GM19397 (cell line): ENCODE measurements around the gene CIB2.
"Not testable (repeated sequence)": the region's sequence is repeated elsewhere in the genome, so short reads cannot be mapped to it uniquely, and the experiment has no call there.

Source experiments
- ATAC-seq: cut with Tn5 transposase; IDR thresholded peaks from one replicate; pipeline ENCODE4 v1.9.1; 2021; ENCODE audit warnings: mild to moderate bottlenecking, moderate library complexity; ENCODE audit not compliant: unreplicated experiment

Gene CIB2

DNA sequence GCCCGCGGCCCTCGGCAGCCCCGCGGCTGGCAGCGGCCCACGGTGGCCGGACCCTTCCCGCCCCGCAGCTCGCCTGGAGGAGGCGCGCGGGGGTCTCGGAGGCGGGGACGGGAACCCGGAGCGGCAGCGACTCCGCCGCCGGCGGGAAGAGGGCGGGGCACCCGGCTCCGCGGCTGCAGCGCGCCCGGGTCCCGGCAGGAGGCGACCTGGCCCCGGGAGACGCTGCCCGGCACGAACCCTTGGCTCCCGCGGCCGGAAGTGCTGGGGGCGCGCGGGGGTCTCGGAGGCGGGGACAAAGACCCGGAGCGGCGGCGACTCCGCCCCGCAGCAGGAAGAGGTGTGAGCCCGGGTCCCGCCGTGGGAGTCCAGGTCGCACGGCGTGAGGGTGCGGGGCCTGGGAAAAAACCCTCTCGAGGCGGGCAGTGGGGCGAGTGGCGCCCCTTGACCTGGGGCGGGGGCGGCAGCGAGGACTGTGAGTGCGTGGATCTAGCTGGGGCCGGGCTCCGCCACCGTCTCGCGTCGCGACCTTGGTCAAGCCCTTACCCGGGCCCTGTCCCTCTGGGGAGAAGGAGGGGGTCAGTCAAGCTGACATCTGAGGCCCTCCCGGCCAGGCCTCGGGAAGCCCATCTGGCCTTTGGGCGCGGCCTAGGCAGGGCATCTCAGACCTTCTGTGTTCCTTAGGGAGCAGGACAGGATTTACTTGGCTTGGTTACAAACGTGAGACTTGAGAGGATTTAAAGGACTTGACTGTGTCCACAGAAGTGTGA, at the start of gene CIB2:
Gene CIB2 (minus strand): TSS at position 151 of the 767 bp plus-strand sequence. CDS start 230 bp downstream, outside the sequence.
- peak; percentile 80 for ATAC-seq

DNA sequence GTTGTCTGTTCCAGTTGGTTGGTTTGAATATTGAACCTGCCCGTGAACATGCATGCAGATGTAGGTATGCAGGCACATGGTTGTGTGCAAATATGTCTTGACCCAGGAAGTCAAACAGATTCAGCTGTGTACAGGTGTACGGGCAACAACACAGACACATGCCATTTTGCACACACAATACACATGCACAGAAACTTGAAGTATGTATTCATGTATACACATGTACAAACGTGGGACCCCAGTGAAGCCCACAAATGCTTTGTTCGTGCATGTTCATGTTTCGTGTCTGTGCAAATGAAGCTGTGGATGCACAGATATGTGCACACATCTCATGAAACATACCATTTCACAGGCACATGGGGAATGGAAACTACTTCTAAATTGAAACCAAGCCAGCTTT, 48.7 kb upstream of the CIB2 start:
- no peak for ATAC-seq

DNA sequence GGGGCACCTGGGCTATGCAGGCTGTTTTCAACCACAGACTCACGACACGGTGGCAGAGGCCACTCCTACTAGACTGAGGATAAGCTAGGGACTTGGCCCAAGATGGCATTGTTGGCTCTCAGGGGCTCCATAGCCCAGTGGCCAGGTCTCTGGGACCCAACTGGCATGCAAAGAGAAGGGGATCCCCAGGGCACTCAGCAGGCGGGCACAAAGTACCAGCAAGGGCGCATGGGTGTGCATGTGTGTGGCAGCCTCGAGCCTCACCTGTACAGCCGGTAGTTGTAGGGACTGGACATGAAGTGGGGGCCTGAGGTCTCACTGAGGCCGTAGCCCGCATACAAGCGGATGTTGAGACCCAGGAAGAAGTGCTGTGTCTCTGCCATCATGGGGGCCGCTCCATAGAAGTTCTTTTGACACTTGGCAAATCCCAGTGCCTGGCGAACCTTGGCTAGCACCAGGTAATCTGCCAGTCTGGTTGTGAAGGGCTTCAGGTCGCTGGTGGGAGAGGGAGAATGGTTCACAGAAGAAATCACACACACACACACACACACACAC, 48.1 kb upstream of the CIB2 start:
- ATAC-seq = no peak

DNA sequence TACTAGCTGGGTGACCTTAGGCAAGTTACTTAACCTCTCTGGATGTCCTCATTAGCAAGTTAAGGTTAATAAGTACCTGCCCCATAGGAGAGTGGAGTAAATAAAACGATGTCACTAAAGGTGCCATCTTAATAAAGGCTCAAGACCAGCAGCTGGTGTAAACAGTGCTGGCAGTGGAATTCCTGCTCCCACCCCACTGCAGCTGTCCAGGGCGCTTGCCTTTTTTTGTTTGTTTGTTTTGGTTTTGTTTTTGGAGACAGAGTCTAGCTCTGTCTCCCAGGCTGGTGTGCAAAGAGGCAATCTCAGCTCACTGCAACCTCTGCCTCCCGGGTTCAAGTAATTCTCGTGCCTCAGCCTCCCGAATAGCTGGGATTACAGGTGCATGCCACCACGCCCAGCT, 46.8 kb upstream of the CIB2 start:
- ATAC-seq = no peak

DNA sequence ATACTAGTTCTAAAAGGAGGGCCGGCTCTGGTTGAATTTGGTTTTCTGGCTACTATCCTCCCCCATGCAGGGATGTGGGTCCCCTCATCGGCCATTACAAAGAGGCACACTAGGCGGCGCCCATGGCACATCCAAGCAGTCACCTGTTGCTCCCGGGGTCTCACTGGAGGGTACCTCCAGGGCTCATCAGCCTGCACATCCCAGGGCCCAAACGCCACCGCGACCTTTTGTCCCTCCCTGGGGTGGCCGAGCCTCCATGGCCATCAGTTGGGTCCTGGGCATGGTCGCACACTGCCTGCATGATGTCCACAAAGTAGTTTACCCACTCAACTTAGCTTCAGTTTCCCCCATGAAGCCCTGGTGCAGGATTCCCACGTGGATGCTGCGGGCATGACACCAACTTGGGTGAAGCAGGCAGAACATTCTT, 46.2 kb upstream of the CIB2 start:
- ATAC-seq = no peak

DNA sequence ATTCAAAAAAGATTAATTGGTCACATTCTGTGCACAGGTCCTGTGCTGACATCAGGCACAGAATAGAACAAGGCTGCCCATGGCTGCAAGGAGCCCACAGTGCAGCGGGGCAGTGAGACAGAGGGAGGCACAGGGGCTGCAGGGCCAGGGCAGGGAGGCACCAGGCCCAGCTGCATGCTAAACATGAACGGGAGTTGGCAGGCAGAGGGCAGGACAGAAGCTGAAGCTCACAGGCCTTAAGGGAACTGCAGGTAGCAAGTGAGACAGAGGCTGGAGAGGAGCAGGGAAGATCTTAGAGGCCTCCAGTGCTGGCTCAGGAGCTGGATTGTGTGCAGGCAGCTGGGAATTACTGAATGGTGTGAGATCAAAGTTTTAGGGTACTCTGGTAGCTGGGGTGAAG, 44.1 kb upstream of the CIB2 start:
- no peak for ATAC-seq

DNA sequence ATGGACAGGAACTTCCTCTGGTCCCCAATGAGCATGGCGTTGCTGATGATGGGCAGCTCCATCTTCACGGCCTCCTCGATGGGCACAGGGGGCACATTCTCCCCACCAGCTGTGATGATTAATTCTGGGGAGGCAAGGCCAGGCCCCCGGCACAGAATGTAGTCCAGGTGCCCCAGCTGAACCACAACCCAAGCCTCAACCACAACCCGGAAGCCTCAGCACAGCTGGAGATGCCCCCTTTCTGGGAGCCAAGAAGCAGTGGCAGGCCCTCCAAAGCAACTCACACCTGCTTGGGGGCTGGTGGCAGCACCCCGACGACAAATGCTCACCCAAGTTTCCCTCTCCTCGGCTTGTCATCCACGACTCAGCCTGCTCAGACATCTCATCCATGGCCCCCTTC, 43.2 kb upstream of the CIB2 start:
- no peak for ATAC-seq

DNA sequence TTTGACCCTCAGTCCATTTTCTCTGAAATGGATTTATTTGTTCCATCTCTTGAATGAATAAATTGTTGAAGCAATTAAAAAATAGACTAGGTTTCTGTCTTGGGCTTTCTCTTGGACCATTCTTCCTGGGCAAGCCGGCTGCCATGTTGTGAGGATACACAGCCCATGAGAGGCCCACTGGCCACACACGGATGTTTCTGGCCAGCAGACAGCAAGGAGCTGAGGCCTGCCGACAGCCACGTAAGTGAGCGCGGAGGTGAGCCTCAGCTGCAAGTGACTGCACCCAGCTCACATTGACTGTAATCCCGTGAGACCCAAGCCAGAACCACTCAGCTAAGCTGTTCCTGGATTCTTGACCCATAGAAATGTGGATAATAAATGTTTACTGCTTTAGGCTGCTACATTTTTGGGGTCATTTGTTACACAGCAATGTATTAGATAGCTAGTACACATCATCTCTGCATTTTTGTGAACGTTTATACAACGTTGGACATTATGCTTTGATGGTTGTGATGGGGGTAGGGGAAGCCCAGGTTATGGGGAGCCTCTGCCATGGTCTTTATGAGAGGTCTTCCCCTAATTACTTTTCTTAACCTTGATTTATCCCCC, 40.7 kb upstream of the CIB2 start:
- no peak for ATAC-seq

DNA sequence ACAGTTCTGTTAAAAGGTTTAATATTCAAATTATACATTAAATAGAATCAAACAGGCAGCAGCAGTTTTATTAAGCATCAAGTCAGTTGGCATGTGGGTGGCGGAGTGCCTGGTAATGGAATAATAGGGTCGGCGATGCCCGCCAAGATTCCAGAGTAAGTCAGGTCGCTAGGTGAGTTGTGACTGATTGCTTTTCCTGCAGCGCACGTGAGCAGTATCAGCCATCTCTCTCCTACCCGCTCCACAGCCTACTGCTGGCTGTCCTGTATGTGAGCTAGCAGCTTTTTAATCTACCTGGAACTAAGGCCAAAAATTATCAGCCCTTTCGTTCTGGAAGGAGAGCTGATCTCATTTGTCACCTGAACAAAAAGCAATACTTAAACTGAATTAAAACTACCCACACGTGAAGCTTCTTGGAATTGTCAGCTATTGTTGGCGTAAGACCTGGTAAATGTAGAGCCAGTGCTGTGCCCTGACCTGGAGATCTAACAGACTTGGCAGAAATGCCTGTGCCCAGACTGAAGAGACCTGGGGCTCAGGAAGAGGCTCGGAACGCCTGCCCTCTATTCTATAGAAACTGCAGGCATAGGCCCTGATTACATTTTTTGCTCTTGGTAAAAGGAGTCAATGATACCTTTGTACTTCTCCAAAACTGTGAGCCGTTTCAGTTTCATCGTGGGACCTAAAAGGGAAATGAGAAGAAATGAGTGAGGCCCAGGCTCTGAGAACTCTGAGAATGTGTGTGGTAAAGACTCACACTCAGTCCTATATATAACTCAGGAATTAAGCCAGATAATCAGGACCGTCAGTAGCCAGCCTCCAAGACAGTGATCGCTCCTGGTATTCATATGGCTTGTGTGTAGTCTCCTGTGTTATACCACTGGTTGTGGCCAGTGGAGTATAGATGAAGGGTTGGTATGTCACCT, 39.9 kb upstream of the CIB2 start:
- peak; percentile 49 for ATAC-seq

DNA sequence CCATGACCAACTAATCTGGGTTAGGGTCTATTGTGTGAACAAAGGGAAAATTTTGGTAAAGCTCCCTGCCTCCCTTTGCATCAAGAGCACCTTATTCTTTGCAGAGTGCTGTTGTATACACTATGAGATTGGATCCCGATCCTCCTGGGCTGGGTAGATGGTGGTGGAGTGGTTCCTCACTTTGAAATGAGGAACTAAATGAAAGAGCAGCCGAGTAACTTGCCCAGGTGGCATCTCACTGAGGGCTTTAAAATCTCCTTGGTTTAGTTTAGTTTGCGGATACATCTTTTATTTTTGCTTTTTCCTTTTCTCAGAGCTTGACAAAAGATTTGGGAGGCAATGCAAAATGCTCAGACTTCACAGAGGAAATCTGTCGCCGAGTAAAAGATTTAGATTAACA, 37.4 kb upstream of the CIB2 start:
- ATAC-seq = no peak

DNA sequence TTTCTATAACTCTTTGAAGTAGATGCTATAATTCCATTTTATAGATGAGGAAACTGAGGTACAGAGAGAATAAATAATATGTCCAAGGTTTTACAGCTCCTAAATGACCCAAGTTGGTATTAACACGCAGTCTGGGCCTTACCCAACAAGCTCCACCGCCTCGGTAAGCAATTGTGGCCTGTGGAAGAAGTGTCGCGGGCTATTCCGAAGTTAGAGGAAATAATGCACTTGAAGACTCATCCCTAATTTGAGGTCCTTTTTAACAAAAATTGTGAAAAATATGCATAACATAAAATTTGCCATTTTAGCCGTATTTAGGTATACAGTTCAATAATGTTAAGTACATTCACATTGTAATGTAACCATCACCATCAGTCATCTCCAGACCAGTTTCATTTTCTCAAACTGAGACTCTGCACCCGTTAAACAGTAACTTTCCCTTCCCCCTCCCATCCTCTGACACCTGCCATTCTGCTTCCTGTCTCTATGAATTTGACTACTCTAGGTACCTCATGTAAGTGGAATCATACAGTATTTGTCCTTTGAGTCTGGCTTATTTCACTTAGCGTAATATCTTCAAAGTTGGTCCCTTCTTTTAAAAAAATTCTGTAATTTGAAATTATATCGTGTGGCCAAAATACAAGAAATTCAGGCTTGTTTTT, 36.1 kb upstream of the CIB2 start:
- peak; percentile 67 for ATAC-seq

DNA sequence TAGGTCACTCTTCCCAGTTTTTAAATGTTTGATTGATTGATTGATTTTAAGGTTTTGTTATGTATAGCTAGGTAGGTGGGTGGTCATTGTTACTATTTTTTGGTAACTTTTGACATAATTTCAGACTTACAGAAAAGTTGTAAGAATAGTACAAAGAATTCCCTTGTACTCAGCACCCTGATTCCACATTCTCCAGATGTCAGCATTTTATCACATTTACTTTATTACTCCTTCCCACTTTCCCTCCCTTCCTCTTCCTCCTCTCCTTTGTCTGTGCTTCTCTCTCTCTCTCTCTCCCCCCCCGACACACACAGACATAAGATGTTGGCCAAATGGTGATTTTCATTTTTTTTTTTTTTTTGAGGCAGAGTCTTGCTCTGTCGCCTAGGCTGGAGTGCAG, 32.8 kb upstream of the CIB2 start:
- ATAC-seq = no peak

DNA sequence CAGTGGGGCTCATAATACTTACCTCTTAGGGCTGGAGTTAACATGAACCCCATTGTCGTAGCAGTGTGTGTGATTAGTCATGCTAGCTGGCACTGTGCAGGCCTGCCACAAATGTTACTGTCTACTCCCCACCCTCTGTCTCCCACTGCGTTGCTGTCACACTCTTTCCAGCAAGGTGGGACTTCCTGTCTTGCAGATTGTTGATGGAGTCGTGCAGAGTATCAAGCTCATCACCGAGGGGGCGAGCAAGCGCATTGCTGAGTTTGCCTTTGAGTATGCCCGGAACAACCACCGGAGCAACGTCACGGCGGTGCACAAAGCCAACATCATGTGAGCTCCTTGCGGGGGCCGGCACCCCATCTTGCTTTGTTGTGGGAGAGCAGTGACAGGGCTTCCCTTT, 30.8 kb upstream of the CIB2 start:
- no peak for ATAC-seq

DNA sequence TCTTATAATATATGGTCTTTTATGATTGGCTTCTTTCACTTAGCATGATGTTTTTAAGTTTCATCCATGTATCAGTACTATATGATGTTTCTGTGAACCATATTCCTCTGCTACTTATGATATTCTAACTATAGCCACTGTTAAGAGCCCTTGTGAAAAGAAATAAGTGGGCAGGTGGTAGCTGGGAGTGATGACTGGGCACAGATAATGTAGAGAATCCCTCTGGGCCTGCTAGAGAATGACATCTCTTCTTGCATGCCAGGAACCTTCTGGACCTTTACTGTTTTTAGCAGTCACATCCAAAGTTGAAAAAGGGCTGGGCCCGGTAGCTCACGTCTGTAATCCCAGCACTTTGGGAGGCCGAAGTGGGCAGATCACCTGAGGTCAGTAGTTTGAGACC, 28.1 kb upstream of the CIB2 start:
- no peak for ATAC-seq

DNA sequence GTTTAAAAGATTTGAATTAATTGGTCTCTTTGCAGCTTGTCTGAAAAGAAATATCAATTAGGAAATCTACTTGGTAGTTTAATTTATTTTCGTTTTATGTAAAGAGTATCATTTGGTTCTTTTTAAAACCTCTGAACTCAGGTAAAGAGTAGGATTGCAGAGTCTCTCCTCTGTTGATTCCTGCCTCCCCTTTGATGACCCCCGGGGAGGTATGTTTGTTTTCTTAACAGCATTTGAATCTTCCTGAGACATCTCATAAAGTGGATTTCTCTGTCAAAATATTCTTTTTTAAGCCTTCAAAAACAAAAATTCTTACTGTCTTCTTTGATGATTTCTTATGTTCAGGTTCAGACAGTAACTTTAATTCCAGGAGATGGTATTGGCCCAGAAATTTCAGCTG, 26.0 kb upstream of the CIB2 start:
- no peak for ATAC-seq

DNA sequence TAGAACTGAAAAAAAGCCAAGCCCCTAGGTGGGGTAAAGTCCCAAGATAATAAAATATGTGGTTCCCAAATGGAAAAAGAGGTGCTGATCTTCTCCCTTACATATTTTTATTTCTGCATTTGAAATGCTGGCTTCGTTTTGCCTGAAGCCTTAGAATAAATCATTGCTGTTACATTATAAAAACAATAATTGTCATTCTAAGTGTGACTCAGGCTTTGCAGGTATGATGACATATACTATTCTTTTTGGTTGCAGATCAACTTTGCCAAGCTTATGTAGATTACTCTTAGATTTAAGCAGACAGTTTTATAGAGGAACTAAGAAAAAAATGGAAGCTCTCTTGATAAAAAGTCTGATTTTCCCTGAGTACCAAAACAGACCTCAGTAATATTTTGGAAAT, 25.4 kb upstream of the CIB2 start:
- ATAC-seq = no peak

DNA sequence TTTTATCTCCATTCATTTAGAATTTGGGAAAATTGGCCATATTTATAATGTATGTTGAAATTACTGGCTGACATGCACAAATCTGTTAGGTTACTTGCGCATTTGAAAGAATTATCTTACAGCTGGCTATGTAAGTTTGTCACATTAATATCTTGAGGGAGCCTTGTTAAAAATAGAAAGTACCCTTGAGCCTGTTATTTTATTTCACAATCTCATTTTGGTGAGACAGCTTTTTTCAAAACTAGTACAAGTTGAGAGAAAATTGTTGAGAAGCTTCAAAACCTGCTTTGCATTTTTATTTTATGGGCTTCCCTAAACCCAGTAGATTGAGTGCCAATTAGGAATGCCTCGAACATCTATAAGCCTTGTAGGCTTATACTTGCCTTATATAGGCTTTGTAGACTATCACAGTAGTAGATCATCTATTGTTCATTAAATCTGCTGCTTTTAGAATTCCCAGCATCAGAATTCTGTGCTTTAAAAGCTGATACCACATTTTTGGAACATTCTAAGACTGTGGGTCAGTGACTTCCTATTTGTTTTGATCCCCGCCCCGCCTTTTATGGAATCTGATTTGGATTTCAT, 24.2 kb upstream of the CIB2 start:
- ATAC-seq = no peak

DNA sequence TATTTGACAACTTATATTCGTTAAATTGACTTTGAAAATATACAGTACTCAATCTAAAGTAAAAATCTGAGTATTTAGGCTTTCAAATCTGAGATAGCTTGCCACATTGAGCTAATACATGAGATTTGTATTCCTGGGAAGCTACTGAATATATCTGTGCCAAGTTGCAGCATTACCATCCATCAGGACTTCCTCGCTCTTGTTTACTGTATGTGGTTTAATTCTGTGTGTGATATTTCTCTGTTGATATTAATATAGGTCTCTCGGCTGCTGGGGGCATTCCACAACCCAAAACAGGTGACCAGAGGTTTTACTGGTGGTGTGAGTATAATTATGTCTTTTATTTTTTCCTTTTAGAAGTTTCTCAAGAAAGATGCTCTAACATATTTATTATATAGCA, 23.7 kb upstream of the CIB2 start:
- ATAC-seq = no peak

DNA sequence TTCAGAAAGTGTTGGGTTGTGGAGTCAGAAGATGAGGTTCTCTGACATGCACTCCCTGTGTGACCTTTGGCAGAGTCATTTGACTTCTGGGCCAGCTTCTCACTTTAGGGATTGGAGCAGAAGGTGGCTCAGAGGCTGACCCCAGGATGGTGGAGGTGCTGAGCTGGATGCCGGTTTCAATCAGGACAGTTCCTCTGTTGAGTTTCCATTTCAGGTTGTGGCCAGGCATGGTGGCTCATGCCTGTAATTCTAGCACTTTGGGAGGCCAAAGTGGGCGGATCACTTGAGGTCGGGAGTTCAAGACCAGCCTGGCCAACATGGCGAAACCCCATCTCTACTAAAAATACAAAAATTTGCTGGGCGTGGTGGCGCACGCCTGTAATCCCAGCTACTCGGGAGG, 19.8 kb upstream of the CIB2 start:
- not testable (repeated sequence) for ATAC-seq
